ENCODE data around the gene BMP2K. TPM values are rescaled to one million over a fixed set of nuclear protein-coding genes. Genes with fewer than 3 reads are reported as not detected.
"Not testable (repeated sequence)": the region's sequence is repeated elsewhere in the genome, so short reads cannot be mapped to it uniquely, and the experiment has no call there.

The BMP2K gene
- total RNA-seq, 2 experiments from 2014 or later, result 10.3 to 12.4 TPM

GRCh38 chr4:78902298-78902697 is 126.1 kb downstream of the BMP2K start:
- no peak for DNase-seq
- ChIA-PET CTCF (no interaction called here), POLR2A (no interaction called here)
- Mint-ChIP-seq H3K36me3 (ENCODE audit: low read depth) (no peaks in the 10 kb centered on the region), H3K4me1 (ENCODE audit: low read depth) (peaks cover 5% of the 10 kb centered on the region), H3K9me3 (no peaks in the 10 kb centered on the region), H3K4me3 (no peak overlapping the region), H3K27me3 (no peaks in the 10 kb centered on the region), H3K27ac (no peak overlapping the region)
- intact Hi-C loops (cut with micrococcal nuclease), result no loop called here
- TF ChIP-seq, protein P1, sequence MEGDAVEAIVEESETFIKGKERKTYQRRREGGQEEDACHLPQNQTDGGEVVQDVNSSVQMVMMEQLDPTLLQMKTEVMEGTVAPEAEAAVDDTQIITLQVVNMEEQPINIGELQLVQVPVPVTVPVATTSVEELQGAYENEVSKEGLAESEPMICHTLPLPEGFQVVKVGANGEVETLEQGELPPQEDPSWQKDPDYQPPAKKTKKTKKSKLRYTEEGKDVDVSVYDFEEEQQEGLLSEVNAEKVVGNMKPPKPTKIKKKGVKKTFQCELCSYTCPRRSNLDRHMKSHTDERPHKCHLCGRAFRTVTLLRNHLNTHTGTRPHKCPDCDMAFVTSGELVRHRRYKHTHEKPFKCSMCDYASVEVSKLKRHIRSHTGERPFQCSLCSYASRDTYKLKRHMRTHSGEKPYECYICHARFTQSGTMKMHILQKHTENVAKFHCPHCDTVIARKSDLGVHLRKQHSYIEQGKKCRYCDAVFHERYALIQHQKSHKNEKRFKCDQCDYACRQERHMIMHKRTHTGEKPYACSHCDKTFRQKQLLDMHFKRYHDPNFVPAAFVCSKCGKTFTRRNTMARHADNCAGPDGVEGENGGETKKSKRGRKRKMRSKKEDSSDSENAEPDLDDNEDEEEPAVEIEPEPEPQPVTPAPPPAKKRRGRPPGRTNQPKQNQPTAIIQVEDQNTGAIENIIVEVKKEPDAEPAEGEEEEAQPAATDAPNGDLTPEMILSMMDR (IDR thresholded peaks at IDR 0.05), result no peak
- no peak for ATAC-seq

DNA sequence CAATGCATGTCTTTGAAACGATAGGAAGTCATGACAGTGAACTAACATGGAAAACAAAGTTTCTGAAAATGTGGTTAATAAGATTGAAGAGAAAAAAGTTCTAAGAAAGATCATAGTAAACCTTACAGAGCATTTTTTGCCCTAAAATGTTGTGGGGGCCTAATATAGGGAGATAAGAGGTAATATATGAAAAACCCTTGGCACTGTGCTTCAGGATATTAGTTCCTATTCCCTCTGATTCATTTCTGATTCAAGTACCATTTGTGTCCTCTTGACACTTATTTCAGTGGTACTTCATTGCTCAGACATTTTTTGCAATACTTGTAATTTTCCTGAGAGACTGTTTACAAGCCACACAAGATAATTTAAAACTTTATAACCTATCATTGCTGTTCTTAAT is 128.0 kb downstream of the BMP2K start:
- Mint-ChIP-seq H3K4me1 (ENCODE audit: low read depth) (peaks cover 5% of the 10 kb centered on the region), H3K27ac (no peak overlapping the region), H3K36me3 (ENCODE audit: low read depth) (no peaks in the 10 kb centered on the region), H3K27me3 (no peaks in the 10 kb centered on the region), H3K4me3 (no peak overlapping the region), H3K9me3 (no peaks in the 10 kb centered on the region)
- ChIA-PET CTCF (no interaction called here), POLR2A (no interaction called here)
- intact Hi-C loops (cut with micrococcal nuclease), result no loop called here
- DNase-seq (no peak), ATAC-seq (no peak)
- TF ChIP-seq, protein P1 (IDR thresholded peaks at IDR 0.05), result no peak

DNA sequence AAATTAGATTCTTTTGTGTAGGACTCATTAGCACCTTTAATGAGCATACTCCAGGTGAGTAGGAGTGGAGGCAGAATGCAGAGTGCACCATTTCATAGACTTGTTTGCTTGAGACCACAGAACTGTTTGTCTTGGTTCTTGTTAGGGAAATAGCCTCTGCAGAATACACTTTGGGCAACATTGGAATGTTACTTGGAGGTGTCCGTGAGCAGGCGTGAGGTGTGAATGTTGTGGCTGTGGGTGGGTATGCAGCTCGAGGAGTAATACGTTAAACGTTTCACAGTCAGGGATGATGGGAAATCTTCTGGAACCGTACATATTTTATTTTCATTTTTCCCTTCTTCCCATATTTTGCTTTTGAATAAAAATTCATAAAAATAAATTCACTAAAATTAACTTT is 131.5 kb downstream of the BMP2K start:
- ChIA-PET CTCF (no interaction called here), POLR2A (no interaction called here)
- H3K9me3 Mint-ChIP-seq, result no peaks in the 10 kb centered on the region
- no peak overlapping the region for H3K27ac Mint-ChIP-seq
- no peak for ATAC-seq
- intact Hi-C loops (cut with micrococcal nuclease), result no loop called here
- no peak for DNase-seq
- H3K4me1 Mint-ChIP-seq (ENCODE audit: low read depth), result peaks cover 5% of the 10 kb centered on the region
- H3K4me3 Mint-ChIP-seq, result no peak overlapping the region
- peaks cover 13% of the 10 kb centered on the region for H3K36me3 Mint-ChIP-seq (ENCODE audit: low read depth)
- no peaks in the 10 kb centered on the region for H3K27me3 Mint-ChIP-seq
- TF ChIP-seq, protein P1 (IDR thresholded peaks at IDR 0.05), result no peak

GRCh38 chr4:78908974-78909373 is 132.8 kb downstream of the BMP2K start:
- H3K4me3 Mint-ChIP-seq; H3K4me1 Mint-ChIP-seq (ENCODE audit: low read depth); H3K9me3 Mint-ChIP-seq; POLR2A ChIA-PET; H3K27ac Mint-ChIP-seq; intact Hi-C loops (cut with micrococcal nuclease); CTCF ChIA-PET; H3K27me3 Mint-ChIP-seq; ATAC-seq; DNase-seq: not testable (repeated sequence)
- peaks cover 13% of the 10 kb centered on the region for H3K36me3 Mint-ChIP-seq (ENCODE audit: low read depth)

DNA sequence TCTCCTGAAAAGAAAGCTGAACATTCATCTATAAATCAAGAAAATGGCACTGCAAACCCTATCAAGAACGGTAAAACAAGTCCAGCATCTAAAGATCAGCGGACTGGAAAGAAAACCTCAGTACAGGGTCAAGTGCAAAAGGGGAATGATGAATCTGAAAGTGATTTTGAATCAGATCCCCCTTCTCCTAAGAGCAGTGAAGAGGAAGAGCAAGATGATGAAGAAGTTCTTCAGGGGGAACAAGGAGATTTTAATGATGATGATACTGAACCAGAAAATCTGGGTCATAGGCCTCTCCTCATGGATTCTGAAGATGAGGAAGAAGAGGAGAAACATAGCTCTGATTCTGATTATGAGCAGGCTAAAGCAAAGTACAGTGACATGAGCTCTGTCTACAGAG is 134.5 kb downstream of the BMP2K start:
- DNase-seq, result no peak
- Mint-ChIP-seq H3K4me3 (no peak overlapping the region), H3K27ac (no peak overlapping the region), H3K9me3 (no peaks in the 10 kb centered on the region), H3K36me3 (ENCODE audit: low read depth) (peaks cover 13% of the 10 kb centered on the region), H3K4me1 (ENCODE audit: low read depth) (no peaks in the 10 kb centered on the region), H3K27me3 (no peaks in the 10 kb centered on the region)
- ChIA-PET CTCF (no interaction called here), POLR2A (no interaction called here)
- no peak for ATAC-seq
- intact Hi-C loops (cut with micrococcal nuclease), result no loop called here
- TF ChIP-seq, protein P1 (IDR thresholded peaks at IDR 0.05), result no peak

DNA sequence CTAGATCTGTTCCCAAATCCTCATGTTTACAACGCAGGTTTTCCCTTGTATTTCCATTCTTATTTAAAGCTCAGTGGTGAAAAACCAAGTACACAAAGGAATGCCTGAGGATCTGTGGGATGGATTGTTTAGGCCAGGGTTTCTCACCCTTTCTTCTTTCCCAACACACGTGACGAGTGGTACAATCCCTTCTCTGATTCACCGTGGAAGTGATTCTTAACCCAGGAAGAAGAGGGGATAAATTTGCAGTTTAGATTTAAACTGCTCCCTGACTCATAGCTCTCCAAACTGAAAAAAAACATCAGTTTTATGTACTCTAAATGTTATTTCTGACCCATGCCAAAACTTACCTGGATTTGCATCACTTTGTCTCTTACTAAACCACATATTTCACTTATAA is 146.1 kb downstream of the BMP2K start:
- ChIA-PET POLR2A (no interaction called here), CTCF (no interaction called here)
- intact Hi-C loops (cut with micrococcal nuclease), result no loop called here
- DNase-seq, result no peak
- TF ChIP-seq, protein P1 (IDR thresholded peaks at IDR 0.05), result no peak
- Mint-ChIP-seq H3K36me3 (ENCODE audit: low read depth) (peaks cover 20% of the 10 kb centered on the region), H3K27me3 (no peaks in the 10 kb centered on the region), H3K4me1 (ENCODE audit: low read depth) (peaks cover 4% of the 10 kb centered on the region), H3K27ac (no peak overlapping the region), H3K9me3 (no peaks in the 10 kb centered on the region), H3K4me3 (no peak overlapping the region)
- no peak for ATAC-seq

All from activated CD8-positive, alpha-beta T cell treated with anti-CD3 and anti-CD28 coated beads for 36 hours (primary cell).